GM12873 (cell line): Measurements from ENCODE around the gene B3GALNT2.

Experiments used
- CTCF ChIP-seq: IDR thresholded peaks from 2 replicates; pipeline ENCODE4 v1.5.1; 2012; ENCODE audit warnings: low read depth, mild to moderate bottlenecking, moderate library complexity, low read length, control low read depth; ENCODE audit not compliant: insufficient read depth; ENCODE audit errors: missing control alignments

B3GALNT2 gene

DNA sequence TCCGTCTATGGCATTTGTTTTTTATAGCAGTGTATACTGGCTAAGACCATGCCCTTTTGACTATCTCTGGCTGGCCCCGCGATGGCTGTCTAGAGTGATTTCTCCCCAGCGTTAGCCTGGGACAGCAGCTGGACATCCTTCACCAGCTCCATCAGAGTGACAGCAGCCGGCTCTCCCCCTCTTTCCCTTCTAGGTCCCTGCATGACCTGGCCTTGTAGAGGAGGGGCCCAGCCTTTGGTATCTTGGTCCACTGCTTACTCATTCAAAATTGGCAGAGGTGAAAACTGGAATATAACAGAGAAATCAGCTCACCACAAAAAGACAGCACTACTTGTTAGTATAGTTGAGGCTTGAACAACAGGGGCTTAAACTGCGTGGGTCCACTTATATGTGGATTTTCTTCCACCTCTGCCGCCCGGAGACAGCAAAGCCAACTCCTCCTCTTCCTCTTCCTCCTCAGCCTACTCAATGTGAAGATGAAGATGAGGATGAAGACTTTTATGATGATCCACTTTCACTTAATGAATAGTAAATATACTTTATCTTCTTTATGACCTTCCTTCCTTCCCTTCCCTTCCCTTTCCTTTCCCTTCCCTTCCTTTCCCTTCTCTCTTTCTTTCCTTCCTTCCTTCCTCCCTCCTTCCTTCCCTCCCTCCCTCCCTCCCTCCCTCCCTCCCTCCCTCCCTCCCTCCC lies 29.4 kb upstream of the B3GALNT2 start:
- no peak for TF ChIP-seq CTCF

DNA sequence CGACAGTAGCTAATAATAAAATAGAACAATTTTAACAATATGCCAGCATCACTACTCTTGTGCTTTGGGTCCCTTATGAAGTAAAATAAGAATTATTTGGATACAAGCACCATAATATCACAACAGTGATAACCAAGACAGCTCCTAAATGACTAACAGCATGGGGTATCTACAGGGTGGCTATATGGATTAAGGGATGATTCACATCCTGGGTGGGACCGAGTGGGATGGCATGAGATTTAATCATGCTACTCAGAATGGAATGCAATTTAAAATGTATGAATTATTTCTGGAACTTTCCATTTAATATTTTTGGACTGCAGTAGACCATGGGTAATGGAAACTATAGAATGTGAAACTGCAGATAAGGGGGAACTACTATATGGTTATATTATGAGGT lies 28.1 kb upstream of the B3GALNT2 start:
- no peak for TF ChIP-seq CTCF

DNA sequence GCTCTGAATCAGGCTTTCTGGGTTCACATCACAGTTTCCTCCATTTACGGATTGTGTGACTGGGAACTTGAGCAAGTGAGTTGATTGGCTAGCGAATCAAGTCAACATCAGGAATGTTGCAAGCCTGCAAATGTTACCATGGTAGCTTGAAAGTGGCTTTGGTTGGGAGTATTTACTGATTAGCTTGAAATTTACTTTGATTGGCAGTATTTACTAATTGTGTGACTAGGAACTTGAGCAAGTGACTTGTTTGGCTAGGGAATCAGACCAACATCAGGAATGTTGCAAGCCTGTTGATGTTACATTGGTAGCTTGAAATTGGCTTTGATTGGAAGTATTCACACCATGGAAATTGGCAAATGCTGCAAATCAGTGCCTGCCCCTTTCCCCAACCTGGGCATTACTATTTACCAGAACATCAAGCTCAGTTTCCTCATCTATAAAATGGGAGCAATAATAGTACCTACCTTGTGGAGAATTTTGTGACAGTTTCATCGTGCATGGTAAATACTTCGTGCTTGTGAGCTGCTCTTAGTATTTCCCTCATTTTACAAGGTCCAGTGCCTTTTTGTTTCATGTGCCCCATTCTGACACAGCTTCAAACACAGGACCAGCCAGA lies 23.1 kb upstream of the B3GALNT2 start:
- TF ChIP-seq CTCF, result no peak

DNA sequence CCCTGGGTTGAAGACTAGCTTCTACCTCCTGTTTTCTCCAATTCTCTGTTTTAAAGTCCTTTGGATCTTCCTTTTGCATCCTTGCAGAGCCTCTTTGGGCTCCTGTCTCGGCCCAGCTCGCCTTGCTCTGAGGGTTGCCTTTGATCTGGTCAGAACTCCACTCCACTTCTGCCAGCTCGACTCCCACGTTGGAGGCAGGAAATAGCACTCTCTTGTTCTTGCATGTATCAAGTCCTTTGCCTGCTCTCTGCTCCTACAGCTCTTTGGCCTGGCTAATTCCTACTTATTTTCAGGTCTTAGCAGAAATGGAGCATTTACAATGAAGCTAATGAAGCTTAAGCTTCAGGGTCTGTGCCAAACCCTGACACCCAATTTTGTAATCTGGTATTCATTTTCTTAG lies 21.1 kb upstream of the B3GALNT2 start:
- TF ChIP-seq CTCF, result no peak

DNA sequence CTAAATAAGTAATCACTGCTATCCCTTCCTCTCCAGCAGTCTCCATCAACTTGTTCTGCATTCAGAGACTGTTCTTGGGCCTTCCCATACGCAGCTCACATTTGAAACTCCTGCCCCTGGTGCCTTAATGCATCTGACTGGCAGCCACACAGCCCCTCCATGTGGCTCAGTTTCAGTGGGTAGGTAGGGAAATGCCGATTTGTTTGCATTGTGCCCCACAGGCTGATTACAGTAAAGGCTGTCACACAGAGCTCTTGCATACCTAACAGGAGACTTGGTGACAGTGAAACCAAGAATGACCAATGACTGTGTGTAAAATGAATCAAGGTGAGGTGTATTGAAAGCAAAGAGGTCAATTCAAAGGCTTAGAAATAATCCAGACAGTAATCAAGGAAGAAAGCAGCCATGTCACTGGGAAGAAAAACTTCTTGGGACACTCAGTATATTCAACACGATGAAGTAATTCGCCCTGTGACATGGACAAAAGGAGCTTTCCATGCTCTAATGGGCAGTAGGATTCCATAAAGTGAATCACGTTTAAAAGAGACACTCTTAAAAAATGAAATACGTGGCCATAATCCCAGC lies 12.7 kb upstream of the B3GALNT2 start:
- no peak for TF ChIP-seq CTCF

GRCh38 chr1:235515844-235516512 lies 11.7 kb upstream of the B3GALNT2 start:
- no peak for TF ChIP-seq CTCF
